ENCODE measurements around the gene PRDM16. TPM values are rescaled to one million over a fixed set of nuclear protein-coding genes. Genes with fewer than 3 reads are reported as not detected.

The PRDM16 gene
- total and polyA plus RNA-seq, 2 of the 13 experiments (the other 11 are each of a cell fraction or from before 2014, with no cell fraction given): 0.15 to 0.81 TPM

DNA sequence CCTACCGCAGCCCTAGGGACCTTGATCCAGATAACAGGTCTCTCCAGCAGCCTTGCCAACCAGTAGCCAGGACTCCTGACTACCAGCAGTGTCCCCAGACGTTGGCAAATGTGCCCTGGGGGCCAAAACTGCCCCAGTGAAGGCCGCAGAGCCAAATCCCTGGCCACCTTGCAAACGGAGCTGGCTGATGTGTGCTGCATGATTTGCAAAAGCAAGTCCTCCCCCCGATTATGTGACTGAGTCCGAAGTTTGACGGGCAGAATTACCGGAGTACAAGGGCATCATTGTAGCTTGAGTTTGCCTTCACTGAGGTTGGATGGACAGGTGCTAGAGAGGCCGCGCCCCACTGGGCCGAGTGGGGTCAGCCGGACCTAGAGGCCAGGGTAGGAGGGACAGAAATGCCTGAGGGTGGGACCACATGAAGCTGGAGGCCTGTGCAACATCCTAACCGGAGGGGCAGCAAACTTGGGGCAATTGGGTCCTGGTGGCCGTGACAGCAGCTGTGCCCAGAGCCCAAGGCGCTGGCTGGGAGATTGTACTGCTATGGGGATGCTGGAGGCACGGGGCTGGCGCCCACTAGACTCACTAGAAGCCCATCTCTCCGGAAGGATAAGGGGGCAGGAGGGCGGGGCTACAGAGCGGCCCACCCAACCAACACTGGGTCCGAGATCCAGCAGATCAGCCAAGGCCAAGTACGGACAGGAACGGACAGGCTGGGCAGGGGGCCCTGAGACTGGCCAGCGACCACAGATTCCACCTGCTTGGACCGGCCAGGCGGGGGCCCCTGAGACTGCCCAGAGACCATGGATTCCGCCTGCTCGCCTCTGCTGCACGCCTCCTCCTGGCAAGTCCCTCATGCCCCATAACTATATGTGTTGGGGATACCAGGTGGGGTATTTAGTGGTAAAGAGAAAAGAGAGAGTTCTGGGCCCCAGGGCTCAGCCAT is 388.2 kb downstream of the PRDM16 start (continued):
- TF ChIP-seq SIN3B (IDR thresholded peaks at IDR 0.05; ENCODE audit: low read length) (no peak), MTA1 (CRISPR knock-in tag; IDR thresholded peaks at IDR 0.05; ENCODE audit: borderline replicate concordance) (peak; percentile 27; the same call in 1 of the 2 replicates), ATF1 (CRISPR knock-in tag; IDR thresholded peaks at IDR 0.05) (no peak), ARNTL (CRISPR knock-in tag; IDR thresholded peaks at IDR 0.05) (0 out of 2 replicates have a peak, but pooled peaks have one; percentile 17), ZNF841 (CRISPR knock-in tag; IDR thresholded peaks at IDR 0.05; ENCODE audit: borderline replicate concordance) (no peak), AGO2 (optimal IDR thresholded peaks at IDR 0.05; ENCODE audit: low read depth, low read length) (no peak), DMAP1 (CRISPR knock-in tag; IDR thresholded peaks at IDR 0.05) (peak; percentile 69; the same call in 1 of the 2 replicates), MZF1 (CRISPR knock-in tag; IDR thresholded peaks at IDR 0.05; ENCODE audit: borderline replicate concordance) (no peak), RFX1 (IDR thresholded peaks at IDR 0.05) (no peak), ARNT2 (CRISPR knock-in tag; IDR thresholded peaks at IDR 0.05; ENCODE audit: low read depth) (peak; percentile 23; the same call in 1 of the 2 replicates), ZFP41 (CRISPR knock-in tag; IDR thresholded peaks at IDR 0.05; ENCODE audit: borderline replicate concordance) (no peak), KLF12 (CRISPR knock-in tag; IDR thresholded peaks at IDR 0.05; ENCODE audit: borderline replicate concordance) (no peak), MAFG (CRISPR knock-in tag; IDR thresholded peaks at IDR 0.05) (no peak), FOSL1 (CRISPR knock-in tag; IDR thresholded peaks at IDR 0.05; ENCODE audit: borderline replicate concordance) (no peak)
- TF ChIP-seq, protein P1, sequence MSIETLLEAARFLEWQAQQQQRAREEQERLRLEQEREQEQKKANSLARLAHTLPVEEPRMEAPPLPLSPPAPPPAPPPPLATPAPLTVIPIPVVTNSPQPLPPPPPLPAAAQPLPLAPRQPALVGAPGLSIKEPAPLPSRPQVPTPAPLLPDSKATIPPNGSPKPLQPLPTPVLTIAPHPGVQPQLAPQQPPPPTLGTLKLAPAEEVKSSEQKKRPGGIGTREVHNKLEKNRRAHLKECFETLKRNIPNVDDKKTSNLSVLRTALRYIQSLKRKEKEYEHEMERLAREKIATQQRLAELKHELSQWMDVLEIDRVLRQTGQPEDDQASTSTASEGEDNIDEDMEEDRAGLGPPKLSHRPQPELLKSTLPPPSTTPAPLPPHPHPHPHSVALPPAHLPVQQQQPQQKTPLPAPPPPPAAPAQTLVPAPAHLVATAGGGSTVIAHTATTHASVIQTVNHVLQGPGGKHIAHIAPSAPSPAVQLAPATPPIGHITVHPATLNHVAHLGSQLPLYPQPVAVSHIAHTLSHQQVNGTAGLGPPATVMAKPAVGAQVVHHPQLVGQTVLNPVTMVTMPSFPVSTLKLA (IDR thresholded peaks at IDR 0.05): no peak
- TF ChIP-seq, protein P2, sequence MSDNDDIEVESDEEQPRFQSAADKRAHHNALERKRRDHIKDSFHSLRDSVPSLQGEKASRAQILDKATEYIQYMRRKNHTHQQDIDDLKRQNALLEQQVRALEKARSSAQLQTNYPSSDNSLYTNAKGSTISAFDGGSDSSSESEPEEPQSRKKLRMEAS (IDR thresholded peaks at IDR 0.05): no peak
- TF ChIP-seq, protein P3, sequence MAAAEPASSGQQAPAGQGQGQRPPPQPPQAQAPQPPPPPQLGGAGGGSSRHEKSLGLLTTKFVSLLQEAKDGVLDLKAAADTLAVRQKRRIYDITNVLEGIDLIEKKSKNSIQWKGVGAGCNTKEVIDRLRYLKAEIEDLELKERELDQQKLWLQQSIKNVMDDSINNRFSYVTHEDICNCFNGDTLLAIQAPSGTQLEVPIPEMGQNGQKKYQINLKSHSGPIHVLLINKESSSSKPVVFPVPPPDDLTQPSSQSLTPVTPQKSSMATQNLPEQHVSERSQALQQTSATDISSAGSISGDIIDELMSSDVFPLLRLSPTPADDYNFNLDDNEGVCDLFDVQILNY (CRISPR knock-in tag; conservative IDR thresholded peaks at IDR 0.05): 0 out of 2 replicates have a peak, but pooled peaks have one; percentile 4
- TF ChIP-seq, protein P4, sequence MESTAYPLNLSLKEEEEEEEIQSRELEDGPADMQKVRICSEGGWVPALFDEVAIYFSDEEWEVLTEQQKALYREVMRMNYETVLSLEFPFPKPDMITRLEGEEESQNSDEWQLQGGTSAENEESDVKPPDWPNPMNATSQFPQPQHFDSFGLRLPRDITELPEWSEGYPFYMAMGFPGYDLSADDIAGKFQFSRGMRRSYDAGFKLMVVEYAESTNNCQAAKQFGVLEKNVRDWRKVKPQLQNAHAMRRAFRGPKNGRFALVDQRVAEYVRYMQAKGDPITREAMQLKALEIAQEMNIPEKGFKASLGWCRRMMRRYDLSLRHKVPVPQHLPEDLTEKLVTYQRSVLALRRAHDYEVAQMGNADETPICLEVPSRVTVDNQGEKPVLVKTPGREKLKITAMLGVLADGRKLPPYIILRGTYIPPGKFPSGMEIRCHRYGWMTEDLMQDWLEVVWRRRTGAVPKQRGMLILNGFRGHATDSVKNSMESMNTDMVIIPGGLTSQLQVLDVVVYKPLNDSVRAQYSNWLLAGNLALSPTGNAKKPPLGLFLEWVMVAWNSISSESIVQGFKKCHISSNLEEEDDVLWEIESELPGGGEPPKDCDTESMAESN (CRISPR knock-in tag; conservative IDR thresholded peaks at IDR 0.05): no peak
- TF ChIP-seq, protein P5, sequence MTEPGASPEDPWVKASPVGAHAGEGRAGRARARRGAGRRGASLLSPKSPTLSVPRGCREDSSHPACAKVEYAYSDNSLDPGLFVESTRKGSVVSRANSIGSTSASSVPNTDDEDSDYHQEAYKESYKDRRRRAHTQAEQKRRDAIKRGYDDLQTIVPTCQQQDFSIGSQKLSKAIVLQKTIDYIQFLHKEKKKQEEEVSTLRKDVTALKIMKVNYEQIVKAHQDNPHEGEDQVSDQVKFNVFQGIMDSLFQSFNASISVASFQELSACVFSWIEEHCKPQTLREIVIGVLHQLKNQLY (CRISPR knock-in tag; IDR thresholded peaks at IDR 0.05): no peak
- TF ChIP-seq, protein P6, sequence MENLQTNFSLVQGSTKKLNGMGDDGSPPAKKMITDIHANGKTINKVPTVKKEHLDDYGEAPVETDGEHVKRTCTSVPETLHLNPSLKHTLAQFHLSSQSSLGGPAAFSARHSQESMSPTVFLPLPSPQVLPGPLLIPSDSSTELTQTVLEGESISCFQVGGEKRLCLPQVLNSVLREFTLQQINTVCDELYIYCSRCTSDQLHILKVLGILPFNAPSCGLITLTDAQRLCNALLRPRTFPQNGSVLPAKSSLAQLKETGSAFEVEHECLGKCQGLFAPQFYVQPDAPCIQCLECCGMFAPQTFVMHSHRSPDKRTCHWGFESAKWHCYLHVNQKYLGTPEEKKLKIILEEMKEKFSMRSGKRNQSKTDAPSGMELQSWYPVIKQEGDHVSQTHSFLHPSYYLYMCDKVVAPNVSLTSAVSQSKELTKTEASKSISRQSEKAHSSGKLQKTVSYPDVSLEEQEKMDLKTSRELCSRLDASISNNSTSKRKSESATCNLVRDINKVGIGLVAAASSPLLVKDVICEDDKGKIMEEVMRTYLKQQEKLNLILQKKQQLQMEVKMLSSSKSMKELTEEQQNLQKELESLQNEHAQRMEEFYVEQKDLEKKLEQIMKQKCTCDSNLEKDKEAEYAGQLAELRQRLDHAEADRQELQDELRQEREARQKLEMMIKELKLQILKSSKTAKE (CRISPR knock-in tag; IDR thresholded peaks at IDR 0.05; ENCODE audit: borderline replicate concordance): no peak; the same call in 1 of the 2 replicates
- TF ChIP-seq, protein P7, sequence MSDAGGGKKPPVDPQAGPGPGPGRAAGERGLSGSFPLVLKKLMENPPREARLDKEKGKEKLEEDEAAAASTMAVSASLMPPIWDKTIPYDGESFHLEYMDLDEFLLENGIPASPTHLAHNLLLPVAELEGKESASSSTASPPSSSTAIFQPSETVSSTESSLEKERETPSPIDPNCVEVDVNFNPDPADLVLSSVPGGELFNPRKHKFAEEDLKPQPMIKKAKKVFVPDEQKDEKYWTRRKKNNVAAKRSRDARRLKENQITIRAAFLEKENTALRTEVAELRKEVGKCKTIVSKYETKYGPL (CRISPR knock-in tag; IDR thresholded peaks at IDR 0.05): no peak
